ENCODE measurements around the gene LEP.

GRCh38 chr7:128201690-128202085 lies 39.4 kb upstream of the LEP start:
- no peak for TF ChIP-seq GATA2 (IDR thresholded peaks at IDR 0.05; ENCODE audit: low read depth, low read length)
- TF ChIP-seq GATA3 (IDR thresholded peaks at IDR 0.05; ENCODE audit: low read depth, low read length): no peak
